ENCODE measurements around the gene XRCC1. TPM values are rescaled to one million over a fixed set of nuclear protein-coding genes. Genes with fewer than 3 reads are reported as not detected.

XRCC1 gene
- total RNA-seq, 1 donor from 2014 or later = 10.5 TPM

DNA sequence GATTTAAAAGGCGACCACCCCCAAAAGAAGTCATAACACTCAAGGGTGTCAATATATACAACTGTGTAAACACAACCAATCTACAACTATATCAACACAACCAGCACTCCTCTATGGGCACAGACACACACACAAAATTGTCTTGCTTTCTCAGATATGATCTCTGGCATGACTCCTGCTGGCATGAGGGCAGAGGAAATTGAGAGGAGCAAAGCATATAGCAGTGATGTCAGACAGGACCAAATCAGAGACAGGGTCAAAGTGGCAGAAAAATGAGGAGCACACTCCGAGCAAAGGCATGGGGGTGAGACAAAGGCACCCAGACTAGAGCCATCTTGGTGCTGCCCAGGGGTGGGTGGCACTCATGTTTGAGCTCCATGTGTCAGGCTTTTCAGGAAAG is 11.0 kb upstream of the XRCC1 start:
- Histone ChIP-seq H3K4me3 (ENCODE audit: low read depth, low read length) (no peak overlapping the region), H3K36me3 (ENCODE audit: control insufficient read depth, insufficient read depth, low read length) (peaks cover 3% of the 10 kb centered on the region), H3K27me3 (ENCODE audit: control insufficient read depth, insufficient read depth, low read length) (no peaks in the 10 kb centered on the region)
- DNase-seq (ENCODE audit: low read depth) = no peak
- peak; percentile 64 for FAIRE-seq
- TF ChIP-seq, protein P1, sequence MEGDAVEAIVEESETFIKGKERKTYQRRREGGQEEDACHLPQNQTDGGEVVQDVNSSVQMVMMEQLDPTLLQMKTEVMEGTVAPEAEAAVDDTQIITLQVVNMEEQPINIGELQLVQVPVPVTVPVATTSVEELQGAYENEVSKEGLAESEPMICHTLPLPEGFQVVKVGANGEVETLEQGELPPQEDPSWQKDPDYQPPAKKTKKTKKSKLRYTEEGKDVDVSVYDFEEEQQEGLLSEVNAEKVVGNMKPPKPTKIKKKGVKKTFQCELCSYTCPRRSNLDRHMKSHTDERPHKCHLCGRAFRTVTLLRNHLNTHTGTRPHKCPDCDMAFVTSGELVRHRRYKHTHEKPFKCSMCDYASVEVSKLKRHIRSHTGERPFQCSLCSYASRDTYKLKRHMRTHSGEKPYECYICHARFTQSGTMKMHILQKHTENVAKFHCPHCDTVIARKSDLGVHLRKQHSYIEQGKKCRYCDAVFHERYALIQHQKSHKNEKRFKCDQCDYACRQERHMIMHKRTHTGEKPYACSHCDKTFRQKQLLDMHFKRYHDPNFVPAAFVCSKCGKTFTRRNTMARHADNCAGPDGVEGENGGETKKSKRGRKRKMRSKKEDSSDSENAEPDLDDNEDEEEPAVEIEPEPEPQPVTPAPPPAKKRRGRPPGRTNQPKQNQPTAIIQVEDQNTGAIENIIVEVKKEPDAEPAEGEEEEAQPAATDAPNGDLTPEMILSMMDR (IDR thresholded peaks at IDR 0.05; ENCODE audit: insufficient read depth, low read length, severe bottlenecking) = no peak

DNA sequence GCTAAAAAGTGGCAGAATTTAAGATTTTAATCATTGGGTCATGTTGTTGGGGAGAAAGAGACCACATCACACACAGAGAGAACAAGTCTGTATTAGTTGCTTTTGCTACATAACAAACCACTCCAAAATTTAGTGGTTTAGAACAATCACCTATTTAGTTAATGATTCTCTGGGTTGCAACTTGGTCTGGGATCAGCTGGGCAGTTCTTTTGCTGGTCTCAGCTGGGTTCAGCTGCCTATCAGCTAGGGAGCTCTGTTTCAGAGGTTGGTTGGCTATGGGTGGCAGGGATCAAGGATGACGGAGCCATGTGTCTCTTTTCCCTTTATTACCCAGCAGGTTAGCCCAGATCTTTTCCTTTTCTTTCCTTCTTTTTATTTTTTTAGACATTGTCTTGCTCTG is 9.2 kb upstream of the XRCC1 start:
- H3K36me3 ChIP-seq (ENCODE audit: control insufficient read depth, insufficient read depth, low read length) = no peaks in the 10 kb centered on the region
- DNase-seq (ENCODE audit: low read depth) (no peak), FAIRE-seq (no peak)
- H3K27me3 ChIP-seq (ENCODE audit: control insufficient read depth, insufficient read depth, low read length) = no peaks in the 10 kb centered on the region
- TF ChIP-seq, protein P1 (IDR thresholded peaks at IDR 0.05; ENCODE audit: insufficient read depth, low read length, severe bottlenecking) = no peak
- H3K4me3 ChIP-seq (ENCODE audit: low read depth, low read length) = no peak overlapping the region

DNA sequence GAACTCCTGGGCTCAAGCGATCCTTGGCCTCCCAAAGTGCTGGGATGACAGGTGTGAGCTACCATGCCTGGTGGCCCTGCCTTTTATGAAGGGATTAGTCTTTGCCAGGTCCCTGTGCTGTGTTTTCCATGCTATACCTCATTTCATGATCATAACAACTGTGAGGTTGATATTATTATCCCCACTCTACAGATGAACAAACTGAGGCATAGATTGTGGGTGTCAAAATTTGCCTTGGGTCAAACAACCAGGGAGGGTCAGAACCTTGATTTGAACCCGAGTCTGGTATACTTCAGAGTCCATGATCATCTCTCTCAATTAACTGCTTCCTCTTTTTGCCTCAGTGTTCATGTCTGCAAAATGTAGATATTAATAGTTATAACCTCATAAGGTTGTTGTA is 7.2 kb upstream of the XRCC1 start:
- FAIRE-seq (no peak), DNase-seq (ENCODE audit: low read depth) (no peak)
- TF ChIP-seq, protein P1 (IDR thresholded peaks at IDR 0.05; ENCODE audit: insufficient read depth, low read length, severe bottlenecking) = no peak
- H3K4me3 ChIP-seq (ENCODE audit: low read depth, low read length) = no peak overlapping the region
- H3K36me3 ChIP-seq (ENCODE audit: control insufficient read depth, insufficient read depth, low read length) = no peaks in the 10 kb centered on the region
- H3K27me3 ChIP-seq (ENCODE audit: control insufficient read depth, insufficient read depth, low read length) = no peaks in the 10 kb centered on the region

DNA sequence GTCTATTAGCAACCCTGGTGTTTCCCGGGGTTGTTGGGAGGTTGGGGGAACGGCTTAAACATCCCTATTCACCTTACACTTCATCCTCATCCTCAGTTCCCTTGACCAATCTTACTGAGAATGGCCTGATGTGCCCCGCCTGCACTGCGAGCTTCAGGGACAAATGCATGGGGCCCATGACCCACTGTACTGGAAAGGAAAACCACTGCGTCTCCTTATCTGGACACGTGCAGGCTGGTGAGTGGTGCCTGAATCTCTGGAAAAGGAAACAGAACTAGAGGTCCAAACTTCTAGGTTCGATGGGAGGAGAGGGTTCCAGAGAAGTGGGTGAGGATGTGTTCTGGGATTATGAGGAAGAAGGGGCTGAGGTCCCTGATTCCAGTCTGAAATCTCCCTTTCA is 6.1 kb upstream of the XRCC1 start:
- Histone ChIP-seq H3K4me3 (ENCODE audit: low read depth, low read length) (no peak overlapping the region), H3K36me3 (ENCODE audit: control insufficient read depth, insufficient read depth, low read length) (no peaks in the 10 kb centered on the region), H3K27me3 (ENCODE audit: control insufficient read depth, insufficient read depth, low read length) (no peaks in the 10 kb centered on the region)
- TF ChIP-seq, protein P1 (IDR thresholded peaks at IDR 0.05; ENCODE audit: insufficient read depth, low read length, severe bottlenecking) = no peak
- DNase-seq (ENCODE audit: low read depth) = no peak
- FAIRE-seq = no peak

DNA sequence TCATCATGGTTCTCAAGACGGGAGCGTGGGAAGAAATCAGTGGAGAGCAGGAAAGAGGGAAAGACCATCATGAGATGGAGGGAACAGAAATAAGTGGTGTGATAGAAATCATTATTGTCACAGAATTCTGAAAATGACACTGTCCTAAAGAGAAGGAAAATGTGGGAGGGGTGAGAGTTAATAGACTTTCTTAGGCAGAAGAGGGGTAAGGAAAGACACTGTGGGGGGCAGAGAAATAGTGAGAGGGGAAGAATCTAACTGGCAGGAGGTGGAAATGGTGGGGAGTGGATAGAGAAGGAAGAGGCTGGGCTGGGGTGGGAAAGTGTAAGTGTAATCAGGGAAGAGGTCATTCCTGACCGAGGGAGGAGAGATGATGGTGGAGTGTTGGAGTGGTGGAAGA is 3.5 kb upstream of the XRCC1 start:
- Histone ChIP-seq H3K27me3 (ENCODE audit: control insufficient read depth, insufficient read depth, low read length) (no peaks in the 10 kb centered on the region), H3K4me3 (ENCODE audit: low read depth, low read length) (no peak overlapping the region), H3K36me3 (ENCODE audit: control insufficient read depth, insufficient read depth, low read length) (peaks cover 1% of the 10 kb centered on the region)
- TF ChIP-seq, protein P1 (IDR thresholded peaks at IDR 0.05; ENCODE audit: insufficient read depth, low read length, severe bottlenecking) = no peak
- no peak for DNase-seq (ENCODE audit: low read depth)
- no peak for FAIRE-seq

Data from bronchial epithelial cell (primary cell).